DOHH2 (cell line): ENCODE results near the gene KRT39.

ENCODE experiments used
- H3F3A ChIP-seq: fragments of 200-600 bp; sonication (generic), shearing (Covaris generic); 2 replicates; pipeline ENCODE4 v1.6.0; 2016; ENCODE audit warnings: antibody characterized with exemption, mild to moderate bottlenecking; ENCODE audit not compliant: control insufficient read depth, insufficient read depth
- H3K27ac ChIP-seq: fragments of 200-600 bp; sonication (generic); 2 replicates; pipeline ENCODE4 v1.5.1; 2014; ENCODE audit warnings: low read depth, mild to moderate bottlenecking, low read length, moderate library complexity
- H3K27me3 ChIP-seq: fragments of 200-600 bp; sonication (generic); 2 replicates; pipeline ENCODE4 v1.6.1; 2014; ENCODE audit warnings: mild to moderate bottlenecking, low read length, mixed read lengths; ENCODE audit not compliant: control insufficient read depth
- H3K36me3 ChIP-seq: fragments of 200-600 bp; sonication (generic); 2 replicates; pipeline ENCODE4 v1.6.1; 2014; ENCODE audit warnings: mild to moderate bottlenecking, low read length, moderate library complexity, mixed read lengths; ENCODE audit not compliant: control insufficient read depth
- H3K4me1 ChIP-seq: fragments of 200-600 bp; sonication (generic); 2 replicates; pipeline ENCODE4 v1.6.1; 2014; ENCODE audit warnings: mild to moderate bottlenecking, low read length, mixed read lengths; ENCODE audit not compliant: control insufficient read depth
- H3K4me2 ChIP-seq: fragments of 200-600 bp; sonication (generic); 2 replicates; pipeline ENCODE4 v1.6.0; 2014; ENCODE audit warnings: mild to moderate bottlenecking, low read length, moderate library complexity
- H3K4me3 ChIP-seq: fragments of 200-600 bp; sonication (generic); 2 replicates; pipeline ENCODE4 v1.5.1; 2014; ENCODE audit warnings: mild to moderate bottlenecking, low read length, mixed read lengths
- H3K79me2 ChIP-seq: fragments of 200-600 bp; sonication (generic); 2 replicates; pipeline ENCODE4 v1.6.1; 2014; ENCODE audit warnings: mild to moderate bottlenecking, low read length, mixed read lengths; ENCODE audit not compliant: control insufficient read depth
- H3K9me2 ChIP-seq: fragments of 200-600 bp; sonication (generic); replicated peaks from 2 replicates; pipeline ENCODE4 v1.6.1; 2014; ENCODE audit warnings: mild to moderate bottlenecking, low read length, mixed read lengths; ENCODE audit not compliant: control insufficient read depth
- H3K9me3 ChIP-seq: fragments of 200-600 bp; sonication (generic); 2 replicates; pipeline ENCODE4 v1.6.1; 2014; ENCODE audit warnings: antibody characterized with exemption, low read length, mixed read lengths; ENCODE audit not compliant: control insufficient read depth, insufficient read depth
- H4K20me1 ChIP-seq: fragments of 200-600 bp; sonication (generic); 2 replicates; pipeline ENCODE4 v1.6.0; 2014; ENCODE audit warnings: low read depth, mild to moderate bottlenecking, antibody characterized with exemption, low read length, moderate library complexity; ENCODE audit not compliant: control insufficient read depth, insufficient read depth
- EZH2phosphoT487 ChIP-seq: fragments of 200-600 bp; sonication (generic); IDR thresholded peaks from 2 replicates; pipeline ENCODE4 v1.6.1; 2017; ENCODE audit warnings: borderline replicate concordance, mild to moderate bottlenecking, antibody characterized with exemption, low read length, moderate library complexity, mixed read lengths
- TF ChIP-seq, protein P1 (sequence below): fragments of 200-600 bp; sonication (generic); IDR thresholded peaks from one replicate; pipeline ENCODE4 v1.5.1; 2014; ENCODE audit warnings: antibody characterized with exemption, mild to moderate bottlenecking, low read depth, low read length; ENCODE audit not compliant: poor library complexity, severe bottlenecking

KRT39 gene

DNA sequence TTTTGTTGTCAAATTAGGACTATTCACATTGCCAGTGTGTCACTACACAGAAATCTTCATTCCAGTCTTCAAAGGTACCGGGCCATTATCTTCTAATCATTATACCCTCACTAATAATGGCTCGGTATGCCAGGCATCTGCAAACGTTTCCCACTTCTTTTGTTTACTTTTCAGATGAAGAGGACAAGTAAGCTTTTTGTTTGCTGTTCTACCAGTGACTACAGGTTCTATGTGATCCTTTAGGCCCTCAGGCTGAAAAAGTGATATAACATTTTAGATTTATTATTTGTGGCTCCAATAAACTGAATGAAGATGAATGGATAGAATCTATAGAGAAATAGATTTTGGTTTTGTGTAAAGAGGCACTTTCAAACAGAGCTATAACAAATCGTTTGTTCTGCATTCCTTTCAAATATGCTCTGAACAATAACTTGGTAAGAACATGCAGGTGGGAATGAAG lies 42.6 kb upstream of the KRT39 start:
- Histone ChIP-seq H3F3A (no peaks in the 10 kb centered on the region), H3K27me3 (peaks cover 4% of the 10 kb centered on the region; the same call in 1 of the 2 replicates), H4K20me1 (no peaks in the 10 kb centered on the region), H3K4me1 (no peaks in the 10 kb centered on the region), H3K4me3 (no peak overlapping the region), H3K9me2 (no peaks in the 10 kb centered on the region), H3K27ac (no peak overlapping the region), H3K9me3 (no peaks in the 10 kb centered on the region), H3K79me2 (no peaks in the 10 kb centered on the region), H3K4me2 (no peak overlapping the region), H3K36me3 (no peaks in the 10 kb centered on the region)
- TF ChIP-seq, protein P1, sequence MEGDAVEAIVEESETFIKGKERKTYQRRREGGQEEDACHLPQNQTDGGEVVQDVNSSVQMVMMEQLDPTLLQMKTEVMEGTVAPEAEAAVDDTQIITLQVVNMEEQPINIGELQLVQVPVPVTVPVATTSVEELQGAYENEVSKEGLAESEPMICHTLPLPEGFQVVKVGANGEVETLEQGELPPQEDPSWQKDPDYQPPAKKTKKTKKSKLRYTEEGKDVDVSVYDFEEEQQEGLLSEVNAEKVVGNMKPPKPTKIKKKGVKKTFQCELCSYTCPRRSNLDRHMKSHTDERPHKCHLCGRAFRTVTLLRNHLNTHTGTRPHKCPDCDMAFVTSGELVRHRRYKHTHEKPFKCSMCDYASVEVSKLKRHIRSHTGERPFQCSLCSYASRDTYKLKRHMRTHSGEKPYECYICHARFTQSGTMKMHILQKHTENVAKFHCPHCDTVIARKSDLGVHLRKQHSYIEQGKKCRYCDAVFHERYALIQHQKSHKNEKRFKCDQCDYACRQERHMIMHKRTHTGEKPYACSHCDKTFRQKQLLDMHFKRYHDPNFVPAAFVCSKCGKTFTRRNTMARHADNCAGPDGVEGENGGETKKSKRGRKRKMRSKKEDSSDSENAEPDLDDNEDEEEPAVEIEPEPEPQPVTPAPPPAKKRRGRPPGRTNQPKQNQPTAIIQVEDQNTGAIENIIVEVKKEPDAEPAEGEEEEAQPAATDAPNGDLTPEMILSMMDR = no peak
- no peak for TF ChIP-seq EZH2phosphoT487

DNA sequence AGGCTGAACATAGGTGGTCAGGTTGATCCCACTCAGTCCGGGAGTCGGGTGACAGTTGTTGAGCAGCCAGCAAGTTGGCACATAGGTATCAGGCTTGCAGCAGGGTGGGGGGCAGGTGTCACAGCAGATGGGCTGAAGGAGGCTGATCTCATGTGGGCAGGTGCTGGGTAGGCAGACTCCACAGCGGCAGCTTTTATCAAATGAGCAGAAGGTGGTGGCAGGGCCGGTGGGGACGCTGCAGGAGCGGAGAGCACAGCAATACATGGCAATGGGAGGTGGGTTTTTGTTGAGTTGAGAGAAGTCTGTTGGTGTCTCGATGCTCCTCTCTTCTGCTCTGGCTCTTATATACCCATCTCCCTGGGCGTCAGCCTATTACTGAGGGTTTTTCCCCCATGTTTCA lies 42.1 kb upstream of the KRT39 start, which contains the start of gene KRTAP3-1:
KRTAP3-1 (minus strand) TSS at position 318 of the 400 bp plus-strand sequence; CDS start at position 264, 54 bp downstream.
- TF ChIP-seq, protein P1 = no peak
- TF ChIP-seq EZH2phosphoT487 = no peak
- no peak within 1 kb of the TSS for H3K27ac ChIP-seq

DNA sequence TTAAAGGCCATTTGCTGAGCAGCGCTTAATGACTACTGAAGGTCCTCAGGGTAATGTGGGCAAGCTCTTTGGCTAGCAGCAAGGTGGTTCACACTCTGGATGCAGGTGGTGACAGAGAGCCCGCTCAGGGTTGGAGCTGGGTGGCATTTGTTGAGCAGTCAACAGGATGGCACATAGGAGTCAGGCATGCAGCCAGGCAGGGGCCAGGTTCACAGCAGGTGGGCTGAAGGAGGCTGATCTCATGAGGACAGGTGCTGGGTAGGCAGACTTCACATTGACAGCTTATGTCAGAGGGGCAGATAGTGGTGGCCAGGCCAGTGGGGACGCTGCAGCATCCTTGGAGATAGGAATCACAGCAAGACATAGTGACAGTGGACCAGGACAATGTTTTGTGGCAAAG lies 37.6 kb upstream of the KRT39 start:
- TF ChIP-seq, protein P1 = no peak
- TF ChIP-seq EZH2phosphoT487 = no peak
- Histone ChIP-seq H3K4me1 (no peaks in the 10 kb centered on the region), H3K79me2 (no peaks in the 10 kb centered on the region)

More for the DNA sequence above, 42.1 kb upstream of the KRT39 start, which contains the start of gene KRTAP3-1:
- no peaks in the 10 kb centered on the region for H3K9me2 ChIP-seq
- no peaks in the 10 kb centered on the region for H3K36me3 ChIP-seq
- no peaks in the 10 kb centered on the region for H3K4me1 ChIP-seq
- H3F3A ChIP-seq = no peaks in the 10 kb centered on the region
- no peaks in the 10 kb centered on the region for H3K9me3 ChIP-seq
- no peak within 1 kb of the TSS for H3K4me3 ChIP-seq
- H3K27me3 ChIP-seq = peaks cover 4% of the 10 kb centered on the region; the same call in 1 of the 2 replicates
- H4K20me1 ChIP-seq = no peaks in the 10 kb centered on the region
- H3K79me2 ChIP-seq = no peaks in the 10 kb centered on the region
- no peak within 1 kb of the TSS for H3K4me2 ChIP-seq

More for the DNA sequence above, 37.6 kb upstream of the KRT39 start:
- H3F3A ChIP-seq = no peaks in the 10 kb centered on the region
- no peaks in the 10 kb centered on the region for H3K9me2 ChIP-seq
- H3K36me3 ChIP-seq = no peaks in the 10 kb centered on the region
- H4K20me1 ChIP-seq = no peaks in the 10 kb centered on the region
- H3K27me3 ChIP-seq = peaks cover 10% of the 10 kb centered on the region
- H3K27ac ChIP-seq = no peak overlapping the region
- no peak overlapping the region for H3K4me2 ChIP-seq
- no peak overlapping the region for H3K4me3 ChIP-seq
- no peaks in the 10 kb centered on the region for H3K9me3 ChIP-seq
